Neuronal stem cell (in vitro differentiated cells): Measurements from ENCODE around the gene LRRC28.

Source experiments
- DNase-seq: peaks from one replicate; pipeline ENCODE4 v3.0.0-alpha.2; 2013; ENCODE audit warnings: low spot score
- H2AFZ ChIP-seq: one replicate; pipeline ENCODE4 v1.6.1; 2013; ENCODE audit warnings: mild to moderate bottlenecking, low read length, inconsistent platforms
- H2AK5ac ChIP-seq: 2 replicates; pipeline ENCODE4 v1.6.1; 2013; ENCODE audit warnings: low read depth, mild to moderate bottlenecking, inconsistent platforms, low read length, moderate library complexity, mixed read lengths
- H2BK120ac ChIP-seq: 2 replicates; pipeline ENCODE4 v1.6.1; 2013; ENCODE audit warnings: low read depth, mild to moderate bottlenecking, inconsistent platforms, low read length, moderate library complexity, mixed read lengths
- H2BK12ac ChIP-seq: one replicate; pipeline ENCODE4 v1.6.1; 2013; ENCODE audit warnings: low read length, inconsistent platforms
- H2BK15ac ChIP-seq: 2 replicates; pipeline ENCODE4 v1.6.1; 2013; ENCODE audit warnings: mild to moderate bottlenecking, low read length, inconsistent platforms, mixed read lengths
- H2BK5ac ChIP-seq: one replicate; pipeline ENCODE4 v1.6.1; 2013; ENCODE audit warnings: inconsistent platforms, mild to moderate bottlenecking, low read length, moderate library complexity
- H3K14ac ChIP-seq: one replicate; pipeline ENCODE4 v1.6.1; 2013; ENCODE audit warnings: low read length, inconsistent platforms
- H3K18ac ChIP-seq: 2 replicates; pipeline ENCODE4 v1.6.1; 2013; ENCODE audit warnings: low read length, inconsistent platforms
- H3K23ac ChIP-seq: 2 replicates; pipeline ENCODE4 v1.6.1; 2013; ENCODE audit warnings: low read depth, mild to moderate bottlenecking, mixed read lengths, low read length, inconsistent platforms; ENCODE audit not compliant: poor library complexity
- H3K27ac ChIP-seq: replicated peaks from 3 replicates; pipeline ENCODE4 v1.5.1; 2013; ENCODE audit warnings: low read length, inconsistent platforms
- H3K27me3 ChIP-seq, 3 experiments: 2 replicates each; pipeline ENCODE4 v1.6.1; 2013; ENCODE audit warnings: low read length in 3 of 3, mild to moderate bottlenecking in 2 of 3, inconsistent platforms in 1 of 3, low read depth in 1 of 3, mixed read lengths in 1 of 3, moderate library complexity in 1 of 3; ENCODE audit not compliant: control insufficient read depth in 3 of 3, insufficient read depth in 3 of 3
- H3K36me3 ChIP-seq, 2 donors: replicated peaks in 1 of 2; 2 replicates each; pipeline ENCODE4 v1.6.1; 2013; ENCODE audit warnings: low read length in 2 of 2; ENCODE audit not compliant: control insufficient read depth in 2 of 2, insufficient read depth in 2 of 2
- H3K4ac ChIP-seq: 2 replicates; pipeline ENCODE4 v1.6.1; 2013; ENCODE audit warnings: inconsistent platforms, mild to moderate bottlenecking, low read length, moderate library complexity
- H3K4me1 ChIP-seq, 2 donors: 1 replicate in 1 of 2; 2 replicates in 1 of 2; pipeline ENCODE4 v1.6.1; 2013; ENCODE audit warnings: low read length in 2 of 2, low read depth in 1 of 2; ENCODE audit not compliant: control insufficient read depth in 2 of 2, insufficient read depth in 1 of 2
- H3K4me2 ChIP-seq: one replicate; pipeline ENCODE4 v1.6.1; 2013; ENCODE audit warnings: mild to moderate bottlenecking, low read length, inconsistent platforms; ENCODE audit not compliant: insufficient read depth, poor library complexity, severe bottlenecking
- H3K4me3 ChIP-seq, 2 donors: 2 replicates each; pipeline ENCODE4 v1.5.1; 2013; ENCODE audit warnings: low read length in 2 of 2, mild to moderate bottlenecking in 2 of 2, inconsistent platforms in 1 of 2, moderate library complexity in 1 of 2
- H3K79me1 ChIP-seq: one replicate; pipeline ENCODE4 v1.6.1; 2013; ENCODE audit warnings: low read depth, mild to moderate bottlenecking, inconsistent platforms, low read length, moderate library complexity
- H3K9ac ChIP-seq: one replicate; pipeline ENCODE4 v1.6.1; 2013; ENCODE audit warnings: mild to moderate bottlenecking, low read depth, low read length, inconsistent platforms; ENCODE audit not compliant: poor library complexity
- H3K9me3 ChIP-seq, 2 donors: replicated peaks in 1 of 2; 2 replicates each; pipeline versions ENCODE3 to v1.6.1; 2013; ENCODE audit warnings: low read length in 2 of 2, mild to moderate bottlenecking in 2 of 2, inconsistent platforms in 1 of 2, low read depth in 1 of 2, mixed read lengths in 1 of 2, moderate library complexity in 1 of 2; ENCODE audit not compliant: control insufficient read depth in 2 of 2, insufficient read depth in 1 of 2
- H4K8ac ChIP-seq: one replicate; pipeline ENCODE4 v1.6.1; 2013; ENCODE audit warnings: low read depth, mild to moderate bottlenecking, inconsistent platforms, low read length, moderate library complexity
- H4K91ac ChIP-seq: one replicate; pipeline ENCODE4 v1.6.1; 2013; ENCODE audit warnings: low read length, low read depth, mild to moderate bottlenecking, inconsistent platforms; ENCODE audit not compliant: poor library complexity
- WGBS, 2 donors: extraction: QIAGEN DNeasy Blood & Tissue Kit; methylation state at CpG; one replicate each; pipeline ENCODE4 v1.1.7; 2013; ENCODE audit warnings: missing lambda C conversion rate in 2 of 2, mixed read lengths in 1 of 2; ENCODE audit not compliant: insufficient read length in 2 of 2, insufficient replicate concordance in 1 of 2; ENCODE audit errors: extremely low coverage in 2 of 2; 5-methylcytosine and 5-hydroxymethylcytosine counted together

LRRC28 gene

GRCh38 chr15:99433026-99433756 lies 181.9 kb downstream of the LRRC28 start:
- Histone ChIP-seq H3K4me1 (peaks cover 4 to 8% of the 10 kb centered on the region in 2 donors), H2BK5ac (peak overlapping the region; percentile 32), H3K79me1 (peaks cover 2% of the 10 kb centered on the region), H3K23ac (no peak overlapping the region), H2AFZ (no peak overlapping the region), H4K91ac (no peak overlapping the region), H3K9me3 (no peaks in the 10 kb centered on the region), H2AK5ac (peak overlapping the region; percentile 76), H4K8ac (no peak overlapping the region), H3K4ac (peak overlapping the region; percentile 37), H2BK15ac (peak overlapping the region; percentile 78), H3K36me3 (no peaks in the 10 kb centered on the region), H2BK120ac (peak overlapping the region; percentile 16), H3K27me3 (no peaks in the 10 kb centered on the region), H3K18ac (peak overlapping the region; percentile 74), H3K14ac (peak overlapping the region; percentile 89), H3K4me2 (no peak overlapping the region), H2BK12ac (peak overlapping the region; percentile 10), H3K9ac (peak overlapping the region; percentile 12), H3K4me3 (no peak overlapping the region), H3K27ac (no peak overlapping the region)
- no peak for DNase-seq
- no CpG with 5 or more reads among the region's 14 CpGs for WGBS, 2 donors

DNA sequence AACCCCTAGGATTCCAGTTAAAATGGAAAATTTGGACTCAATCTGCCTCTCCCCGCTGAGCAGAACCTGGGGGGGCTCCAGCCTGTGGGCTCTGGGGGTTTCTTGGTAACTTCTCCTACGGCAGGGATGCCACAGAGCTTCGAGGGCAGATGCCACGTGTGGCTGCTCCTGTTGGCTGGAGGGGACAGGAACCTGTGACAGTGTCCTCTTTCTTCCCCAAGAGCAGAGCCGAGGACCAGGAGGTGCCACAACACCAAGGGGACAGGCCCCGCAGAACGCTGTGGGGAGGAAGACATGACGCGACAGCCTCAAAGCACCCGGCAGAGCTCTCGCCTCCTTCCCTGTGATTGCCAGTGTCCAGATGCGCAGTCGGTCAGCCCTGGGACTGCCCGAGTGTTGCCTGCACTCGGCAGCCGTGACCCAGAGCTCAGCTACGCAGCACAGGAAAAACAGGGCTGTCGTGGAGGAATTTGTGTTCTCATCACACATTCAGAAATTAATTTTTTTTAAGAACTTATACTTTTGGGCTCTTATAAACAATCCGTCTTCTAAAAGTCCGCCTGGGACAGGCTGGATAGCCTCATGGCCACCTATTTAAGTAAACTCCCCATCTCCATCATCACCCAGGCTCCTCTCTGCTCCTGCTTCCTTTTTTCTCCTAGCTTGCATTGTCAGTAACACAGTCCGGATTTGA lies 182.6 kb downstream of the LRRC28 start:
- no peak overlapping the region for H3K4me2 ChIP-seq
- no CpG with 5 or more reads among the region's 21 CpGs for WGBS, 2 donors
- H2BK12ac ChIP-seq, result peak overlapping the region; percentile 41
- no peak overlapping the region for H4K91ac ChIP-seq
- no peak overlapping the region for H2AFZ ChIP-seq
- no peak overlapping the region for H3K9ac ChIP-seq
- H3K18ac ChIP-seq, result peak overlapping the region; percentile 38
- no peaks in the 10 kb centered on the region for H3K9me3 ChIP-seq
- H3K27me3 ChIP-seq, result no peaks in the 10 kb centered on the region
- H3K27ac ChIP-seq, result no peak overlapping the region
- DNase-seq, result no peak
- H3K79me1 ChIP-seq, result peaks cover 2% of the 10 kb centered on the region
- no peaks in the 10 kb centered on the region for H3K36me3 ChIP-seq
- H2BK5ac ChIP-seq, result peak overlapping the region; percentile 32
- H3K14ac ChIP-seq, result peak overlapping the region; percentile 89
- H2BK120ac ChIP-seq, result no peak overlapping the region
- no peak overlapping the region for H4K8ac ChIP-seq
- H2AK5ac ChIP-seq, result peak overlapping the region; percentile 76
- H2BK15ac ChIP-seq, result peak overlapping the region; percentile 78
- no peak overlapping the region for H3K4ac ChIP-seq
- peak overlapping the region; percentile 65 for H3K23ac ChIP-seq
- H3K4me1 ChIP-seq, result peaks cover 8 to 15% of the 10 kb centered on the region in 2 donors
- no peak overlapping the region for H3K4me3 ChIP-seq

GRCh38 chr15:99434506-99435112 lies 183.3 kb downstream of the LRRC28 start:
- Histone ChIP-seq H2AK5ac (peak overlapping the region; percentile 93), H3K4me2 (no peak overlapping the region), H3K27ac (no peak overlapping the region), H3K9ac (no peak overlapping the region), H3K9me3 (no peaks in the 10 kb centered on the region), H3K14ac (no peak overlapping the region), H3K4ac (no peak overlapping the region), H2BK5ac (peak overlapping the region; percentile 30), H3K18ac (peak overlapping the region; percentile 80), H3K23ac (no peak overlapping the region), H3K27me3 (no peaks in the 10 kb centered on the region), H2BK120ac (no peak overlapping the region), H3K79me1 (peaks cover 2% of the 10 kb centered on the region), H4K8ac (no peak overlapping the region), H4K91ac (no peak overlapping the region), H3K4me1 (peaks cover 8 to 17% of the 10 kb centered on the region in 2 donors), H2BK12ac (no peak overlapping the region), H3K4me3 (no peak overlapping the region), H3K36me3 (no peaks in the 10 kb centered on the region), H2AFZ (no peak overlapping the region), H2BK15ac (no peak overlapping the region)
- no CpG with 5 or more reads among the region's 24 CpGs for WGBS, 2 donors
- no peak for DNase-seq
